ENCODE measurements around the gene RPL35.
A peak's percentile ranks its signal among the peaks of the same experiment; 100 is the strongest.

Gene RPL35

GRCh38 chr9:124861342-124862229 is at the start of gene RPL35, which contains the start of gene ARPC5L:
TSS of gene RPL35 (minus strand) at chr9:124861957. CDS start at chr9:124861912, 45 bp downstream.
TSS of gene ARPC5L (plus strand) at chr9:124862130. CDS start at chr9:124869291, 7,161 bp downstream.
- peak; percentile 92 to 95 for DNase-seq (ENCODE audit: low read depth in 2 of 2)

GRCh38 chr9:124908098-124908497 is 46.3 kb upstream of the RPL35 start:
- DNase-seq (ENCODE audit: low read depth in 2 of 2) = no peak

GRCh38 chr9:124906966-124907365 is 45.2 kb upstream of the RPL35 start:
- DNase-seq (ENCODE audit: low read depth in 2 of 2) = no peak

- no peak for DNase-seq (ENCODE audit: low read depth in 2 of 2)
Measured at GRCh38 chr9:124899845-124900244, 38.1 kb upstream of the RPL35 start.

GRCh38 chr9:124897570-124898460 is 36.1 kb upstream of the RPL35 start:
- no peak for DNase-seq (ENCODE audit: low read depth in 2 of 2)

GRCh38 chr9:124894741-124895170 is 33.0 kb upstream of the RPL35 start:
- peak in 1 of 2 donors; percentile 17 for DNase-seq (ENCODE audit: low read depth in 2 of 2)

- no peak for DNase-seq (ENCODE audit: low read depth in 2 of 2)
Measured at GRCh38 chr9:124894035-124894740, 32.4 kb upstream of the RPL35 start.

- no peak for DNase-seq (ENCODE audit: low read depth in 2 of 2)
Measured at GRCh38 chr9:124890179-124890578, 28.4 kb upstream of the RPL35 start.

- DNase-seq (ENCODE audit: low read depth in 2 of 2) = no peak
Measured at GRCh38 chr9:124889006-124889405, 27.2 kb upstream of the RPL35 start.

GRCh38 chr9:124887832-124888231 is 26.1 kb upstream of the RPL35 start:
- no peak for DNase-seq (ENCODE audit: low read depth in 2 of 2)

GRCh38 chr9:124886866-124887492 is 25.2 kb upstream of the RPL35 start:
- no peak for DNase-seq (ENCODE audit: low read depth in 2 of 2)

- DNase-seq (ENCODE audit: low read depth in 2 of 2) = no peak
Measured at GRCh38 chr9:124886461-124886860, 24.7 kb upstream of the RPL35 start.

- DNase-seq (ENCODE audit: low read depth in 2 of 2) = no peak
Measured at GRCh38 chr9:124885551-124885950, 23.8 kb upstream of the RPL35 start.

- DNase-seq (ENCODE audit: low read depth in 2 of 2) = no peak
Measured at GRCh38 chr9:124884376-124884775, 22.6 kb upstream of the RPL35 start.

- no peak for DNase-seq (ENCODE audit: low read depth in 2 of 2)
Measured at GRCh38 chr9:124882231-124882630, 20.5 kb upstream of the RPL35 start.

GRCh38 chr9:124881138-124881743 is 19.5 kb upstream of the RPL35 start:
- DNase-seq (ENCODE audit: low read depth in 2 of 2) = no peak

- DNase-seq (ENCODE audit: low read depth in 2 of 2) = no peak
Measured at GRCh38 chr9:124880501-124880900, 18.7 kb upstream of the RPL35 start.

GRCh38 chr9:124879226-124879625 is 17.5 kb upstream of the RPL35 start:
- DNase-seq (ENCODE audit: low read depth in 2 of 2) = no peak

- no peak for DNase-seq (ENCODE audit: low read depth in 2 of 2)
Measured at GRCh38 chr9:124878518-124878917, 16.8 kb upstream of the RPL35 start.

- DNase-seq (ENCODE audit: low read depth in 2 of 2) = no peak
Measured at GRCh38 chr9:124878021-124878420, 16.3 kb upstream of the RPL35 start.

All from stimulated activated CD8-positive, alpha-beta memory T cell treated with anti-CD3 and anti-CD28 coated beads, Interleukin-7, amount 100 ng/mL, for 4 hours (primary cell).